ENCODE data around the gene APBA2.

APBA2 gene

DNA sequence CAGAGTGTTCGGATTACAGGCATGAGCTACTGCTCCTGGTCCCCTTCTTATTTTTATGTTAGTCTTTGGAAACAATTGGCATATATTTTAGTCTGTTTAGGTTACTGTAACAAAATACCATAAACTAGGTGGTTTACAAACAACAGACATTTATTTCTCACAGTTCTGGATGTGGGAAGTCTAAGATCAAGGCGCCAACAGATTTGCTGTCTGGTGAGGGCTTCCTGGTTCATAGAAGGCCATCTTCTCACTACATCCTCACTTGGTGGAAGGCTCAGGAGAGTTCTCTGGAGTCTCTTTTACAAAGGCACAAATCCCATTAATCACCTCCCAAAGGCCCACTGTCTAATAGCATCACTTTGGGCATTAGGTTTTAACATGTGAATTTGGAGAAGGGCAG, 101.0 kb downstream of the APBA2 start:
- DNase-seq, result no peak

DNA sequence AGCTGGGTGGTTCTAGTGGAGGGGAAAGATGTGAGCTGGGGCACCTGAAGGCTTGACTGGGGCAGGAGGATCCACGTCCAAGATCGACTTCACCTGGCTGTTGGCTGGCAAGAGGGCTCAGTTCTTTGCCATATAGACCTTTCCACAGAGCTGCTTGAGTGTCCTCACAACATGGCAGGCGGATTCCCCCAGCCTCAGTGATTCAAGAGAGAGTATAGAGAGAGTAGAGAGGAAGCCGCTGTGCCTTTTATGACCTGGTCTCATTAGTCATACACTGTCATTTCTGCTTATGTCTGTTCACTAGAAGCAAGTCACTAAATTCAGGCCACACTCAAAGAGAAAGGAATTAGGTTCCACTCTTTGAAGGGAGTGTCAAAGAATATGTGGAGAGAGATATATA, 101.6 kb downstream of the APBA2 start:
- no peak for DNase-seq

DNA sequence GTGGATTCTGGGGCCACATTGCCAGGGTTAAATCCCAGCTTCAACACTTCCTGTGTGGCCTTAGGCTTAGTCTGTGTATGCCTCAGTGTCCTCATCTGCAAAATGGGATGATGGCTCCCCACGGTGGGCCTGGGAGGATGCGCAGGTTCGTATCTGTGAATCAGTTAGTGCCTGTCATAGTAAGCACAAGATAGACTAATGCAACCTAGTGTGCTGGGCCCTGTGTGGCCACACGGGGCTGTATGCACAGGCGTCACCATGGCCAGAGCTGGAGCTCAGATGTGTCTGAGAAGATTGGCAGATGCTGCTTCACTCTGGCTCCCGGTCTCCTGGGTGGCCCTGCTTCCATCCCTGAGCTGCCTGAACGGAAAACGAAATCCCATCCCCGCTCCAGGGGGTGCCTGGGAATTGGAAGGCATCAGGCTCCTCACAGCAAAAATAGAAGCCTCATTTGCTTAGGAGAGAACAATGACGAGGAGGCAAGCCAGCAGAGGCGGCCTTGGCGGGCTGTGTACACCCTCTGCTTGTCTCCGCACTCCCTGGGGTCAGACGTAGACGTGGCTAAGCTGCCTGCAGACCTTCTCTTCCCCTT, 103.6 kb downstream of the APBA2 start:
- no peak for DNase-seq

DNA sequence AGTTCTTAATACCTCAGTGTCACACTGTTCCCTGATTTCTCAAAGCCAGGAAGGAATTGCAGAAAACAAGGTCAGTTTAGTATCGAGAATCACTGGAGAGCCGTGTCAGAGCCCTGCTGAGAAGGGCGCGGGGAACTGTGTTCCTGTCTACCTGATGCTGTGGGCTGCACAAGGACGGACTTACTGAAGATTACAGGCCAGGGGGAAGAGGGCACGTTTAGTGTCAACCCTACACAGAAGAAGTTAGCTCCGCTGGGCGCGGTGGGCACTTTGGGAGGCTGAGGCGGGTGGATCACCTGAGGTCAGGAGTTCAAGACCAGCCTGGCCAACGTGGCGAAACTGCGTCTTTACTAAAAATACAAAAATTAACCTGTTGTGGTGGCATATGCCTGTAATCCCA, 104.1 kb downstream of the APBA2 start:
- DNase-seq, result no peak

DNA sequence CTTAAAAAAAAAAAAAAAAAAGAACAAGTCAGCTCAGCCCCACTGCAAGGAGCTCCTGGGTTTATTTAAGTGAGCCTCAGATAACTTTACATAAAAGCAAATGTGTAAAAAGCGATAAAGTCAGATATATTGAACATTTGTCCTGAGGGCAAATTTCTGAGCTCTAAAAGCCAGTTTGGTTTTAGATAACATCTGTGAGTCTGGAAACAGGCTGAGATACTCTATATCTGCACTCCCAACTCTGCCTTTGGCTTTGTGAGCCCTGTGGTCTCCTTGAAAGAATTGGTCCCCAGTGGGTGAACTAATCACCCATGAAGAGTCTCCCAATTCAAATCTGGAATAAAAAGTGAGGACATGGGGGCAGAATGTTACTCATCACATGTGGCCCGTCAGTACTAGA, 104.6 kb downstream of the APBA2 start:
- DNase-seq, result no peak

DNA sequence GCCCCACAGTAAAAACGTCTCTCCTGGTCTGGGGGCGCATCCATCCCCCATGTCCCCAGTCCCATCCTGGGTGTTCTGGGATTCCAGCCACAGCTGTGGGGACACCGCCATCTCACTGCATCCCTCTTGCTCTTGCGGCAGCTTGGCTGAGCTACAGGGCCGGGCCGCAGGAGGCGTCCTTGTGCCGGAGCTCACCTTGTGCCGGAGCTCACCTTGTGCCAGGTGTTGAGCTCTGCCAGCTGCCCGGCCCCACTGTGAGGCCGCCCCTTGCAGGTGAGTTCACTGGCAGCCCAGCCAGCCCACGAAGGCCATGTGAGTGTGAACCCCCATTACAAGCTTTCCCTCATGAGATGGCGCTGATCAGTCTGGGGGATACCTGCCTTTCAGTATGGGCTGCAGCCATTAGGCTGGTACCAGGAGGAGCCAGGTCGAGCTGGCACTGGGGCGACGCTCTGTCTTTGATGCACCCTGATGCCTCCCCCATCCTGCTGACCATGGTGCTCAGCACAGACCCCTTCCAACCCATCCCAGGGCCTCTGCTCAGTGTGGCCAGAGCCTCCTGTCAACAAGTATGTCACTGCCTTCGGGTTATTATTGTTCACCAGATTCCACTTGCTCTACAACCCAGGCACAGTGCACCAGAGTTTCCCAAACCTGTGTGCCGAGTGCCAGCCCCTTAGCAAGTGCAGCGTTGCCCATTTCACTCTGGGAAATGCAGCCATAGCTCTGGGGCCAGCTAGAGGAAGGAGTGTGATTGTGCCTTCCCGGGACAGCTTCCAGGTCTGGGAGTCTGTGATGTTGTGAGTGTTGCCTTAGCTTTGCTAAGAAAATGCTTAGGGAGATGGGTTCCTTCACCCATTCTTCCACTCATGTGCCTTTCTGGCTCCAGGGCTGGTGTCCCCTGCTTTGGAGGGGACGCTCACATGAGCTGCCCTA, 105.7 kb downstream of the APBA2 start:
- DNase-seq, result no peak

DNA sequence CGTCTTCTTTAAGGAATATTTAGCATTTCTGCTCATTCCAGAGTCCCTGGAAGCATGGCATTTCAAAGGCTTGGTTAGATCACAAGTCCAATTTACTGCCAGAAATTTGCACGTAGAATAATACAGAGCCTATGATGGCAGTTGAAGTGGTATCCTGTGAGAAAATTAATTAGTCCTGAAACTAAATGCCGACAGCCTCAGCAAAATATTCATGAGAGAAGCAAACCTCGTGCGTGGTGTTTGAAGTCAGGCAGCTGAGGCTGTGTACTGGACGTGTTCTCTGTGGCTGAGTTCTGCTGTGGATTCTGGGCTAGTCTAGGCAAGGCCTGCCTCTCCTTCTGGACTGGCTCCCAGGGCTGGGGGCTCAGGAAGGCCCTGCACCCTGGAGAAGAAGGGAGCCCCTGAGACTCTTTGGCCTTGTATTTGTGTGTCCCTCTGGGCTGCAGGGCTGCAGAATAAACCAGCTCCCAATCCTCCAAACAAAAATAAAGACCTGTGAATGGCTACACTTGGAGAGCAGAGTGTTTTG, 106.6 kb downstream of the APBA2 start:
- no peak for DNase-seq

DNA sequence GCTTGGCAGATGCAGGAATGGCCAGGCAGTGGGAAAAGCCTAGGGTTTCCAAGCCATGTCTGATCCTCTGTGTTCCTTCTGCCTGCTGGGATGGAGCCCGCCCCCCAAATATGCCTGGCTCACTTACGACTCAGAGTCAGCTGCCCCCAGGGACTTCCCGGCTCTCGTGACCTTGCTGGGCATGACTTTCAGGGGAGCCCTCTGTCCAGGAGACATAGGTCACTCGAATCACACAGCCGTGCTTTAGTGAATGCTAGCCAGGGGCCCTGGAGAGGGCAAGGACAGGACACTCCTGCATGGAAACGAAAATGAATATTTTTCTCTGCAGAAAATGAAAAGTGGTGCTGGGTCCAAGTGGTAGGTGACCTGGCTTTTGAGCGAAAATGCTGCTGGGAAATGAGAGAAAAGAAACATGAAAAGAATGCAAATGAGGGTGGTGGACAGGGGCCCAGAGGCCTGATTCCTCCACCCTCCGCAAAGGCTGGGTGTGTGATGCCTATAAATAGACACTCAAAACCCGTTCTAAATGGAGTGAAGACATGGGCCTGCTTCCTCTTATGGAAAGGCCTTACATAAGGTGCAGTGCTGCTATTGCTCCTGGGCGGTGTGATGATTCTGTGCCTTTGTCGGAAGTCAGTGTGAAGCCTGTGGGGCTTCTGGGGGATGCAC, 107.4 kb downstream of the APBA2 start:
- no peak for DNase-seq

DNA sequence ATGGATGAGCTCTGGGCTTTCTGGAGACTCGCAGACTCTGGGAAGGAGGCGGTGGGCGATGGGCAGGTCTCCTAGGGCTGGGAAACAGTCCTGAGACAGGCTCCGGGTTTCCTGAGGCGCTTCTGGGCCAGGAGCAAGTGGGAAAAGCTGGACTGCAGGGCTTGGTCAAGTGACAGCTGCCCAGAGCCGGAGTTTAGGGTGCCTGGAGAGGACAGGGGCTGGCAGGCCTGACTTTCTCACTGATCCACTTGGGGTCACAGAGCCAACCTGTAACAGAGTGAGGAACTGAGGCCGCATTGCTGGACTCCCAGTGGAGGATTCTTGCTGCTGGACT, 107.9 kb downstream of the APBA2 start:
- DNase-seq, result no peak

DNA sequence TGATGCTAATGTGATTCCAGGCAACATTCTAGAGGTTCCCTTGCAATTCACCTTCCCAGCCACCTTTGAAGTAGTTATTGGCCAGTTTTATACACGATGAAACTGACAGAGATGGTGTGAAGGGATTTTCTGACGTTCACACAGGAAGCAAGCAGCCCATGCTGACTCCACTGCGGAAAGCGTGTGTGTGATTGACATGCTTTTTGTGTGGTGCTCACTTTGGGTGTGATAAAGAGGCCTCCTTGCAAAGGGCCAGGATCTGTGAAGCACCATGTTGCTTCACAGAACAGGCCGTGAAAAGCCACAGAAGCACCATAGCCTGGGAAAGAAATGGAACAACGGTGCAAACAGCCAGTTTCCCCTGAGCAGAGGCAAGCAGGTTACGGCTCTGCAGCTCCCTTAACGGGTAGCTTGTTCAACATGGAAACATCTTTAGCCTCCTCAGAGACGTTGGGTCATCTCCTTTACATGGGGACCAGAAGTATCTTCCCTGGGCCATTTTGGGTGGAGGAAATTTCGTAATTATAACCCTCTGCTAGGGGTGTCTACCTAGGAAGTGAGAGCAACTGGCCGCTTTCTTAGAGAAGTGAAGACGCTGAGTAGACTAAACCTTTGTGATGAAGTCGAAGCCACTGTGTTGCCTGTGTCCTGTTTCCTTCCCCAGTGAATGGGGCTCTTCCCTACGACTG, 108.5 kb downstream of the APBA2 start:
- peak in 1 of 6 experiments; percentile 22 for DNase-seq

DNA sequence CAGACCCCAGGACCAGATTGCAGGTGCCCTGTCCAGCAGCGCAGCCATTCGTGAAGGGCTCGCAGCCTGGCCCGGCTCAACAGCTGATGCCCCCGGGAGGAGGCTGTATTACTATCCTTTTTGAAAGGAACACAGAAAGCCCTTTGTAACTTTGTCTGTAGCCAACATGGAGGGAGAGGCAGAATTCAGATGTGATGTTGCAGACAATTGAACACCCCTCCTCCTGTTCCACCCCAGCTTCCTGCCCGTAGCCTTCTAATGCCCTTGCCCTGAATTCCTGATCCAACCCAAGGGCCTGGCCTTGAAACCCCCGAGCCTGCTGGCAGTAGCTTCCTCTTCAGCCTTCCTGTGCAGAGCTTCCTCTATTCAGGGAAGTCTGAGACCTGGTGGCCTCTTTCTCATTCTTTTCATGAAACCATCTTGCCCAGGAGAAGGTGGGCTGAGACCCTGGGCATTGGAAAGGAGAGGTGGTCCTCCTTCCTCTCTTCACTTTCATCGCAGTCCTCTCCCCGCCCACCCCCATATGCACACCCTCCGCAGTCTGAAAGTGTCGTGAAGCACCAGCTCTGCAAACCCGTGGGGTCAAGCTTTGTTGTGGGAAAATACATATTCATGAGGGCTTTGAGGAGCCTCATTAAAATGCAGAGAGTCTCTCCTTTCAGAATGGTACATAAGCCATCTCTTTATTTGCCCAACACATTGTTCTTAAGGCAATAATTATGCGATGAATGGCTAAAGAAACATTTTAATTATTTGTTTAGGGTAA, 109.2 kb downstream of the APBA2 start:
- no peak for DNase-seq

DNA sequence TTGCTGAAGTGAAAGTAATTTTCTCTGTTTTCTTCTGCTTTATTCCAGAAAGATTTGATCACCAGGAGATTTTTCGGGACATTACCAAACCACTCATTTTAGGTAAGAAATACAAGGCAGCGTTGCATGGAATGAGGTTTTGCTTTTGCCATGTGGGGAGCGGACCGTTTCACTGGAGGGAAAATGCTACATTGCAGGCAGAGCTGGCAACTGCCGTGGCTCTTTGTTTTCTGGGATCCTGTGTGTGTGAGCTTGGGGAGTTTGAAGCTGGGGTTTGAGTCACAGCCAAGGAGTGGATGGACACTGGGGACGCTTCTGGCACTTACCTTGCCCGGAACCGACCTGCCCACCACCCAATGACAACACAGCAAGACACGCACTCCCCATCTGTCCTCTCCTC, 109.9 kb downstream of the APBA2 start:
- DNase-seq, result no peak

DNA sequence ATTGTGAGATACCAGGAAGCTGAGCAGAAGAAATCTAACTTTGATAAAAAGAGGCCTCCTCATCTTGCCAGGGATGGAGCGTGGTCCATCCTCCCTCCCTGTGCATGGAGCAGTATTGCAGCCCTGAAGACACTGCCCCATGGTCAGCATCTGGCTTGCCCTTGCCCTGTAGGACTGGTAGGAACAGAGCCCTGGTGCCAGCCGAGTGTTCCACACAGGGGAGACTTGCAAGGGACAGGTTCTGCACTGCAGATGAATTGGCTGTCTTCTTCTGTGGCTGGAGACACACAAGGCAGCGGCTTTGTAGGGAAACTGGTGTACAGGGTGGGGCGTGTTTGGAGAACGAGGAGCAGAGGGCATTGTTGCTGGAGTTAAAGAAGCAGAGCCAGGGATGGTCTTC, 110.5 kb downstream of the APBA2 start:
- no peak for DNase-seq

DNA sequence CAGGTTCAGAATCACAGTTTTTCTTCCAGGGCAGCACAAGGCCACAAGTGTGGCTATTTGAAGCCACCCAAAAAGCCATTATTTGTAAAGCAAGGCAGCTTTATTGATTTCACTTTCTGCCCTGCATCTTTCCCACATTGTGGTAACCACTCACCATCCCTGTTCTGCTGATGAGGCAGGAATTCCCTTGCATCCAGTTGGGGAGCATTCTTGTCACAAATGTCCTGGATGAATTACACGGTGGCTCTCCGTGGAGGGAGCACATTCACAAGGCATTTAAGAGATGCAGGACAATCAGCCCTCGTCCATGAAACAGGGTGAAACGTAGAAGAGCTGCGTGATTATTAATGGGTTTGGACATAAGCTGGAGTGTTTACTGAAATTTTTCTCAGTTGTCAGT, 111.2 kb downstream of the APBA2 start:
- no peak for DNase-seq

DNA sequence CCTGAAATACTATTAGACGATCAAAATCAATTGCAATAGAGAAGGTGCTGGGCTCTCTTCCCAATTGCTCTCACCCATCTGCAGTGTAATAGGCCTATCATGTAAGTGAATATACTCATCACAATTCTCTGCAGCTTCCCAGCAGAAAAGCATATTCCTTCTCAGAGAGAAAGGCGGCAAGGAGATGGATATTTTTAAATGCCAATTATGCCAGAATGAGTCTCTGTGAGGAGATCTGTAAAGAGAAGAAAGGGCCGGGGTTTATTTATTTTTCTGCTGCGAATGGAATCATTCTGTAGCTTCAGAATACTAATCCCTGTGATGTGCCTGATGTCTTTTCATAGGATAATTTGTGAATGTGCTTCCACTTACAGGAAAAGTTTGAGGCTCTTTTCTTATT, 112.0 kb downstream of the APBA2 start:
- DNase-seq, result no peak

DNA sequence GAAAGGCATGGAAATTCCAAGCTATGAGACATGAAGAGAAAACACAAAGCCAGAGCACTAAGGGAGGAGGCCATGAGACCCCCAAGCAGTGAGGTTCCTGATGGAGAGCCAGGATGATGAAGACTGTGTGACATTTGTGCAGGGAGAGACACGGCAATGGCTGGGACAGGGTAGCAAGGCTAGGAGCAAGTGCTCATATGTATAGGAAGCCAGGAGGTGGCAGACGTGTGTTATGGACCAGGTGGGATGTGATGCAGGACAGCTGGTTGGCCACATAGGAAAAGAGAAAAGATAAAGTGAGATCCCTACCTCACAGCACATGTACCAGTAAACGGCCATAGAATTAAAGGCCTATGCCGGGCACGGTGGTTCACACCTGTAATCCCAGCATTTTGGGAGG, 112.7 kb downstream of the APBA2 start:
- no peak for DNase-seq

DNA sequence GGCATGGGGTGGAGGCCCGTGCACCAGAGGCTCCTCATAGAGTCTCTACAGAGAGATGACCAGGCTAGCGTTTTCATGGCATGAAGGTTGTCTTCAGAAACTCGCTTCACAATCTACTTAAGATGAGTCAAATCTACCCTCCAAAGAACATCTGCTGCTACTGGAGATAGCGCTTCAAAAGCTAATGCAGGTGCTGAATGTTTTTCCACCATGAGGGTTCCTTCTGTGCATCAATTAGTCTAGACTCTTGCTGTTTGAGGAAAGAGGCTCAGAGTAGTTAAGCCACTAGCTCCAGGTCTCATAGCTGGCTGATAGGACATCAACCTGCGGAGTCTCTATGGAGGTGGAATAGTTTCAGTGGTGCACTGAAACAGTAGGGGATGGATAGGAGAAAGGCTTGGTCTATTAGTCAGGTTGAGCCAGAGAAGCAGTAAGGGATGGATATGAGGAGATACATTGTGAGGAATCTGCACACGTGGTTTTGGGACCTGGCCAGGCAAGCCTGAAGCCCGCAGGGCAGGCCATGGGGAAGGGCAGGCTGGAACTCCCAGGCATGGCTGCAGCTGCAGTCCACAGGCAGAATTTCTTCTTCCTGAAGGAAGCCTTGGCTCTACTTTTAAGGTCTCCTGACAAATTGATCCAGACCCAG, 117.5 kb downstream of the APBA2 start:
- no peak for DNase-seq

DNA sequence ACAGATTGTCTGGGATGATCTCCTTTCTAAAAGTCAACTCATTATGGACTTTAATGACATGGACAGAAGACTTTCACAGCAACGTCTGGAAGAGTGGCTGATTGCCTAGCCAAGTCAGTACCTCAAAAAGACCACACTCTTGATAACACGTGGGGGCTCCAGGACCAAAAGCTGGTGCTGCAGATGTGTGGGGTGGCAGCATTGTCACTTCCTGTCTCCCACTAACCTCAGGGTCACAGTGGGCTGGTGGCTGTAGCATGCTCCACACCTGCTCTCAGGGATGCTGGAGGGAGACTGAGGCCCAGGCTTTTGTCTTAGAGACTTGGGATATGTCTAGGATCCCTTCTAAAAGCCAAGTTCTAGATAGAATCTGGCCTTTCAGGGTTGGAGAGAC, 118.1 kb downstream of the APBA2 start:
- no peak for DNase-seq

DNA sequence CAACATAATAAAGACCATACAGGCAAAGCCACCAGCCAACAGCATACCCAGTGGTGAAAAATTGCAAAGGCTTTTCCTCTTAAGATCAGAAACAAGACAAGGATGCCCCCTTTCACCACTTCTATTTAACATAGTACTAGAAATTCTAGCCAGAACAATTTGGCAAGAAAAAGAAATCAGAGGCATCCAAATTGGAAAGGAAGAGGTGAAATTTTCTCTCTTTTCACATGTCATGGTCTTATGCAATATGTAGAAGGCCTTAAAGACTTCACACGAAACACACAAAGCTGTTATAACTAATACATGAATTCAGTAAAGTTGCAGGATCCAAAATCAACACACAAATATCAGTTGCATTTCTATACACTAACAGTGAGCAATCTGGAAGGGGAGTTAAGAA, 120.2 kb downstream of the APBA2 start:
- DNase-seq, result no peak

DNA sequence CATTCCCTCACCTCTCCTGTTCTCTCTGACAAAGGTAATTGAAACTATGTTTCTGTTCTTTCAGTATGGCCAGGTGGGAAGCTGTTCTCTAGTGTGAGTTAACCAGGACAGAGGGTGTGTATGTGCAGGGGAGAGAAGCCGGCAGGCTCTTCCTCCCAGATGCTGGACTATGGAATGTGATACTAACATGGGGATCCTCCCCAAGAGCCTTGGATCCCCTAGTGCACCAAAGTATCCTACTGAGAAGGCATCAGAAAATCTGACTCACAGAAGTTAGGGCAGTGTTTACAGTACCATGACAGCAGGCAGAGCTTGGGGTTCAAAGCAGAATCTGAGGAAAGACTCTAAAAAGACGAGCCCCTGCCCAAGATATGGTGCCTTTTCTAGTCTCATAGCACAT, 123.1 kb downstream of the APBA2 start:
- DNase-seq, result no peak

DNA sequence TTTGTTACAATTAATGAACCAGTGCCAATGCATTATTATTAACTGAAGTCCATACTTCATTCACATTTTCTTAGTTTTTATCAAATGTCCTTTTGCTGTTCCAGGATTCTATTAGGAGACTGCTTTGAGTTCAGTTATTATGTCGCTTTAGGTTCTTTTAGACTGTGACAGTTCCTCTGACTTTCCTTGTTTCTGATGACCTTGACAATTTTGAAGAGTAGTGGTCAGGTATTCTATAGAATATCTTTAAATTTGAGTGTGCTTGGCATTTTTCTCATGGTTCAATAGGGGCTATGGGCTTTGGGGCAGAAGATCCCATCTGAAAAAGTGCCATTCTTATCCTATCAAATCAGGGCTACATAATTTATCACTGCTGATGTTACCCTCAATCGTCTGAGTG, 126.3 kb downstream of the APBA2 start:
- DNase-seq, result no peak

DNA sequence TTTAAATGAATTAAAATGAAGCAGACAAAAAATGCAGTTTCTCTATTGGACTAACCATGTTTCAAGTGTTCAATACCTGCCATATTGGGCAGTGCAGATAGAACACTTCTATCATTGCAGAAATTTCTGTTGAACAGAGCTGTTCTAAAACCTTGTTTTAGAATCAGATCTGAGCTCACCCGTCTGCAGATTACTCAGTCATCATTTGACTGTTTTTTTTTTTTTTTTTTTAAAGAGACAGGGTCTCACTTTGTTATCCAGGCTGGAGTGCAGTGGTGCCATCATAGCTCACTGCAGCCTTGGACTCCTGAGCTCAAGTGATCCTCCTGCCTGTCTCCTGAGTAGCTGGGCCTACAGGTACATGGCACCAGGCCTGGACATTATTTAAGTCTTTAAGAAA, 128.7 kb downstream of the APBA2 start:
- no peak for DNase-seq
